HAP-1 (cell line): ENCODE measurements around the gene ASTN2.
A peak's percentile ranks its signal among the peaks of the same experiment; 100 is the strongest.

Experiments
- DNase-seq, 2 experiments: peaks; one replicate each; pipeline ENCODE4 v3.0.0-alpha.2; 2016 to 2020; ENCODE audit warnings: low spot score in 2 of 2
- H3K27me3 ChIP-seq: fragments of 250-450 bp; sonication (Bioruptor Pico); 2 replicates; pipeline ENCODE4 v1.5.1; 2020; ENCODE audit warnings: low read depth, mild to moderate bottlenecking, moderate library complexity
- H3K36me3 ChIP-seq: fragments of 250-450 bp; sonication (Bioruptor Pico); replicated peaks from 2 replicates; pipeline ENCODE4 v1.5.1; 2020; ENCODE audit warnings: mild to moderate bottlenecking
- H3K4me1 ChIP-seq: fragments of 250-450 bp; sonication (Bioruptor Pico); 2 replicates; pipeline ENCODE4 v1.5.1; 2020; ENCODE audit warnings: mild to moderate bottlenecking
- H3K4me3 ChIP-seq: fragments of 250-450 bp; sonication (Bioruptor Pico); 2 replicates; pipeline ENCODE4 v1.5.1; 2020; ENCODE audit warnings: mild to moderate bottlenecking, moderate library complexity
- H3K9me3 ChIP-seq: fragments of 250-450 bp; sonication (Bioruptor Pico); 2 replicates; pipeline ENCODE4 v1.5.1; 2020; ENCODE audit warnings: mild to moderate bottlenecking, moderate library complexity
- in situ Hi-C: fragments of 300-500 bp; cut with MboI; formaldehyde crosslinking; loops from 3 replicates; pipeline ENCODE4 v1.14.3; 2020; ENCODE audit warnings: low sequenced_read_pairs, inconsistent platforms, mixed read lengths

Gene ASTN2

DNA sequence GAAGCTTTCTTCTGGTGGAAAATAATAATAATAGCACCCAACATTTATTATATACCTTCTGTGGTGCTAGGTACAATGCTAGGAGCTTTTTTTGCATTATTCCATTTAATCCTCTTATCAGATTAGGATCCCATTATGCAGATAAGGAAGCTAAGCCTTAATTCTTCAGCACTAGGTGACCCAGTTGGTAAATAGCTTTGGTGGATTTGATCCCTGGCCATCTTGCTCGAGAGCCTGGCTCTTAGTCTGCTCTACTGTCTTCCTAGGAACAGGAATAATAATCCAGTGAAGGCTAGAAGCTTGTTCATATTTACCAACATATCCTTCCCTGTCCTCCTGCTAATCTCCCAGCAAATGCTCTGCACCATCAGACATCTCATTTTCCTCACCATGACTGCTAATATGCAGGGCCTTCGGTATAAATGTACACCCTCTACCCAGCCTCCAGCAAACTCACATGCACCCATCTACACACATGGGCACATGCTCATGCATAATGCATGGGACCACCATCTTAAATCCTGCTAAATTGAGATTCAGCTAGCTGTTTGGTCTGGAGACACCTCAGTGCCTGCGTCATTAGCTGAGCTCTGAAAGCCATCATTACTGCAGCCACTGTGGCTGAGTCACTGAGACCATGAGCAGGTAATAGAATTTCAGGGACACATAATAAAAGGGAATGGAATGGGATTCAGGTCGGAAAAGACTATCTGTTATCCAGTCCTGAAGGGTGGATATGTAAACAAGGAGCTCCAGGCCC lies 640.3 kb downstream of the ASTN2 start:
- Histone ChIP-seq H3K36me3 (no peaks in the 10 kb centered on the region), H3K4me1 (no peaks in the 10 kb centered on the region), H3K4me3 (no peak overlapping the region), H3K9me3 (no peaks in the 10 kb centered on the region), H3K27me3 (peaks cover 2% of the 10 kb centered on the region; the same call in 1 of the 2 replicates)
- in situ Hi-C loops, result no loop called here
- DNase-seq, result no peak

DNA sequence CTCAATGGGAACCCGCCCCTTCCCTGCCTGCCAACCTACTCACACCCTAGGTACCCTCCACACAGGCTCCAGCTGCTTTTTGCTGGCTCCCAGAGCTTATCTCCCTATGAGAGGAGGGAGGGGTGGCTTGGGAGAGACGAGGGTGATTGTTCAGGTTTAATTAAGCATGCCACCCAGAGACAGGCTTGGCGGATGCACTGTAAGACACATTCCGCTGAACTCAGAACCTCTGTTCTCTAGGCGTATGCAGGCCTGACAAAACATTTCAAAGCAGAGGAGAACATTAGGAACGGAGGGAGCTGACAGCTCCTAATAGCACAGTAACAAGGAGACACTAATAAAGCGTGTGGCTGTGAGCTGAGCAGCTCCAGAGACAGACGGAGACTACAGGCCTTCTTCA lies 647.6 kb downstream of the ASTN2 start:
- H3K36me3 ChIP-seq, result no peaks in the 10 kb centered on the region
- H3K9me3 ChIP-seq, result no peaks in the 10 kb centered on the region
- no peak for DNase-seq
- in situ Hi-C loops, result no loop called here
- H3K4me3 ChIP-seq, result no peak overlapping the region
- no peaks in the 10 kb centered on the region for H3K4me1 ChIP-seq
- H3K27me3 ChIP-seq, result no peaks in the 10 kb centered on the region; the same call in 1 of the 2 replicates

DNA sequence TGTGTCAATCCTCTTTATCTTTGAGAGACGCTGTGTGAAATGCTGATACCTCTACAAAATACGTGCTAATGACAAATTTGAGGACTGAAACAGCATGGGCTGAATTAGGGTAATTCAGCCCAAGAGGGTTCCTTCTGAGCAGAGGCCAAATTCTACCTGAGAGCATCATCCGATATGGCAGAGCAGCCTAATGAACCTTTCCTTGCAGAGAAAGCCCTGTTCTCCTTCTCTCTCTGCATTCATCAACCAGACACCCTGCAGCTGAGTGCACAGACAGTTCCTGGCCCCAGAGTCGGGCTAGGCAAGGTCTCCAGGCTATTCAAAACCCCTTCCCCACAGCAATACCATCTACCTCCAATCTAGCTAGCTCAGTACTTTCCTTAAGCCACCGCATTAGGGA lies 649.8 kb downstream of the ASTN2 start:
- H3K36me3 ChIP-seq, result no peaks in the 10 kb centered on the region
- no peaks in the 10 kb centered on the region for H3K4me1 ChIP-seq
- in situ Hi-C loops, result no loop called here
- no peak overlapping the region for H3K4me3 ChIP-seq
- no peak for DNase-seq
- no peaks in the 10 kb centered on the region for H3K9me3 ChIP-seq
- H3K27me3 ChIP-seq, result no peaks in the 10 kb centered on the region; the same call in 1 of the 2 replicates

DNA sequence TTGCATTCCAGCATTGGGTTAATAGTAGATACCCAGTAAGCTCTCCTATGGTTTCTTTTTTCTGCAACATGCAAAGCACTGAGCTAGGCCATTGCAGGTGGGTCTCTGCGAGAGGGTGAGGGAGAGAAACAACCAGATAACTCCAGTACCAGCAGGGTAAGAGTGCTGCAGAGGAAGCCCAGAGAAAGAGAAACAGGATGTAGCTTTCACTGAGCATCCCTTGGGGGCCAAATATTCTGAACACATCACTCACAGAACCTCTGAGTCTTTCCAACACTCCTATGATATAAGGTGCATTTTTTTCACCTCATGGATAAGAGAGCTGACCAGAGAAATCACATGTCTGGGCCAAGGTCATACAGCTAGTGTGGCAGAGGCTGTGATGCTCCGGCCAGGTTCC lies 651.1 kb downstream of the ASTN2 start:
- Histone ChIP-seq H3K4me3 (no peak overlapping the region), H3K4me1 (no peaks in the 10 kb centered on the region), H3K36me3 (no peaks in the 10 kb centered on the region), H3K9me3 (no peaks in the 10 kb centered on the region), H3K27me3 (no peaks in the 10 kb centered on the region; the same call in 1 of the 2 replicates)
- no peak for DNase-seq
- in situ Hi-C loops, result no loop called here

DNA sequence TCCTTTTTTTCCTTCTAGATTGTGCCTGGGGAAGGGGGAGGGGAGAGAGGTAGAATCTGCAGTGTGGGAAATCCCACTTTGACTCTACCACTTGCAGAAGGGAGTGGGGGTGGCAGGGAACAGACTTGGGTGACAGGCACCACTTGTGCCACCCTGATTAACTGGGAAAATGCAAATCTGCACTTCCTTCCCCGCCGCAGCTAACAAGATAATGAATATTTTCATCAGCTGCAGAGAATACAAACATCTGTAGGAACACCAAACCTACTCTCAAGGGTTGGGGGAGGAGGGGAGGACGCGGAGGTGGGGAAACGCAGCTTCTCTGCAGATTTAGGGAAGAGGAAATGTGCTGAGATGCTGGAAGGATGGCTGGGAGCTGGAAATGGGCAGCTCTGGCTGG lies 654.2 kb downstream of the ASTN2 start:
- H3K4me1 ChIP-seq, result no peaks in the 10 kb centered on the region
- DNase-seq, result no peak
- no peaks in the 10 kb centered on the region for H3K9me3 ChIP-seq
- H3K36me3 ChIP-seq, result no peaks in the 10 kb centered on the region
- no peak overlapping the region for H3K4me3 ChIP-seq
- in situ Hi-C loops, result no loop called here
- no peaks in the 10 kb centered on the region for H3K27me3 ChIP-seq

DNA sequence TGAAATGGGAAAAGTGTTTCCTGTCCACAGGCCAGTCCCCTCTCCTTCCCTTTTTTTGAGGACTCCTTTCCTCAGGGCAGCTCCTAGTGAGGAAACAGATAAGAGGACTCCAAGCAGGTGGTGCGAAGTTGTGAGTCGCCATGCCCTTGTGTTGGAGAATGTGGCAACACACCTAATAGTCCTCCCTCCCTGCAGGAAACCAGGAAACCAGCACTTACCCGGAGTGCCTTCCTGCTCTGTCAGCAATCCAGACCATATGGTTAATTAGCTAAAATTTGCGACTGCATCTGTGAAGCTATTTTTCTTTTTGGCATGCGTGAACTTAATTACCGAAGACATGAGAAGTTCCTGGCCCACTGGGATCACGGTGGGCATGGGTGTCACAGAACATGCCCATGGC lies 657.8 kb downstream of the ASTN2 start:
- Histone ChIP-seq H3K36me3 (no peaks in the 10 kb centered on the region), H3K9me3 (no peaks in the 10 kb centered on the region), H3K27me3 (no peaks in the 10 kb centered on the region), H3K4me1 (no peaks in the 10 kb centered on the region; the same call in 1 of the 2 replicates), H3K4me3 (no peak overlapping the region)
- in situ Hi-C loops, result no loop called here
- DNase-seq, result no peak

DNA sequence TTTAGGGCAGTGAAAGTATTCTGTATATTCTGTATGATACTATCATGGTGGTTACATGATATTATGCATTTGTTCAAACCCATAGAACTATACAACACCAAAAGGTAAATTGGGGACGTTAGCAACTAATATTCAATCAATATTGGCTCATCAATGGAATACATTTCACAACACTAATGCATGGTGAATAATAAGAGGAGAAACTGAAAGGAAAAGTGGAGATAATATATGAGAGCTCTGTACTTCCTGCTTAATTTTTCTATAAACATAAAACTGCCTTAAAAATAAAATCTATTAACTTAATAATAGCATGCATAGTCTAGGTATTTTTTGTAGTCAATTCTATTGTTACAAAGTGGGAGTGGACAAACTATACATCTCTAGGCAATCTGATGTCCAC lies 661.5 kb downstream of the ASTN2 start:
- H3K36me3 ChIP-seq, result no peaks in the 10 kb centered on the region
- H3K9me3 ChIP-seq, result no peaks in the 10 kb centered on the region
- in situ Hi-C loops, result no loop called here
- DNase-seq, result no peak
- H3K4me1 ChIP-seq, result no peaks in the 10 kb centered on the region; the same call in 1 of the 2 replicates
- no peaks in the 10 kb centered on the region for H3K27me3 ChIP-seq
- H3K4me3 ChIP-seq, result no peak overlapping the region

DNA sequence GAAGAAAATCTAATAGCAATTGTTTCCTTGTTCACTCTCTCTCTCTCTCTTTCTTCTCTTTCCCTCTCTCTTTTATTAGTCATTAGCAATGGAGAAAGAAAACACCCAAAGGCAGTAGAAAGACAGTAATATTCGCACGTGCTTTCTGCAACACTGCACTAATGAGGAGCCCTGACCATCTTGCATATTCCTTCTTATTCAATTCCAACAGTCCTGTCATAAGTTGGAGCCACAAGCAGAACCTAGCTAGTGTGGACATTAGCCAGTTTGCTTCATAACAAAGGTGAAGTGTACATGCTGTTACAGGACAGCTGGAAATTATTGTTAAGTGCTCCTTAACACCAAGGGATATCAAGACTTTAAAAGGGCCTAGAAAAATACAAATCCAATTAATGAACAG lies 664.3 kb downstream of the ASTN2 start:
- no peaks in the 10 kb centered on the region; the same call in 1 of the 2 replicates for H3K4me1 ChIP-seq
- no peaks in the 10 kb centered on the region for H3K9me3 ChIP-seq
- no peak for DNase-seq
- H3K4me3 ChIP-seq, result no peak overlapping the region
- no peaks in the 10 kb centered on the region for H3K27me3 ChIP-seq
- H3K36me3 ChIP-seq, result no peaks in the 10 kb centered on the region
- in situ Hi-C loops, result no loop called here

DNA sequence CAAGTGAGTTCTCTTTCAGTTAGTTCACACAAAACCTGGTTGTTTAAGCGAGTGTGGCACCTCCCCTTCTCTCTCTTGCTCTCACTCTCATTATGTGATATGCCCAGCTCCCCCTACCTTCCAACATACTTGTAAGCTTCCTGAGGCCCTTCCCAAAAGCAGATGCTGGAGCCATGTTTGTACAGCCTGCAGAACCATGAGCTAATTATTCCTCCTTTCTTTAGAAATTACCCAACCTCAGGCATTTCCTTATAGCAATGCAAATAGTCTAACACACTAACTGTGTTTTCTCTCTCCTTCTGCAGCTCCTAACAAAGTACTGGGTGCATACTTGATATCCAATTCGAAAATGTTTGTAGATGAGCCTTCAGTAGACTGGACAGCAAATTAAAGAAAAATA lies 665.1 kb downstream of the ASTN2 start:
- no peaks in the 10 kb centered on the region for H3K36me3 ChIP-seq
- DNase-seq, result no peak
- no peaks in the 10 kb centered on the region for H3K9me3 ChIP-seq
- in situ Hi-C loops, result no loop called here
- H3K4me3 ChIP-seq, result no peak overlapping the region
- H3K4me1 ChIP-seq, result no peaks in the 10 kb centered on the region; the same call in 1 of the 2 replicates
- H3K27me3 ChIP-seq, result no peaks in the 10 kb centered on the region

DNA sequence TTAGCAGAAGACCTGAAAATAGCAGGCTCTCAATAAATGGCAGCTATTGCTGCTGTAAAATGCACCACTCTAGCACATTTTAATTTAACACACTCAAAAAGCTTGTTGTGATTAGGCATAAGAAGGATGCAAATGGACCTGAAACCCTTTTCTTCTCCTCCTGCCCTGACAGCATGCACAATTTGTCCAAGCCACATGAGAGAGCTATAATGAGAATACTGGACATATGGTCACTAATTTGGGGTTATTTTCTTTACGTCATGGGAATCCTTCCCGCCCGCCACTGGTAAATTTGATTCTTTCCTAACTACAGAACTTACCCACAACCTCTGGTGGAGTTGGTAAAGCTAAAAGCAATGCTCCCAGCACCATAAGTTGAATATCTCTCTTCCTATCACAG lies 665.7 kb downstream of the ASTN2 start:
- no peak overlapping the region for H3K4me3 ChIP-seq
- no peaks in the 10 kb centered on the region for H3K36me3 ChIP-seq
- no peak for DNase-seq
- H3K9me3 ChIP-seq, result no peaks in the 10 kb centered on the region
- no peaks in the 10 kb centered on the region for H3K27me3 ChIP-seq
- H3K4me1 ChIP-seq, result no peaks in the 10 kb centered on the region; the same call in 1 of the 2 replicates
- in situ Hi-C loops, result no loop called here

DNA sequence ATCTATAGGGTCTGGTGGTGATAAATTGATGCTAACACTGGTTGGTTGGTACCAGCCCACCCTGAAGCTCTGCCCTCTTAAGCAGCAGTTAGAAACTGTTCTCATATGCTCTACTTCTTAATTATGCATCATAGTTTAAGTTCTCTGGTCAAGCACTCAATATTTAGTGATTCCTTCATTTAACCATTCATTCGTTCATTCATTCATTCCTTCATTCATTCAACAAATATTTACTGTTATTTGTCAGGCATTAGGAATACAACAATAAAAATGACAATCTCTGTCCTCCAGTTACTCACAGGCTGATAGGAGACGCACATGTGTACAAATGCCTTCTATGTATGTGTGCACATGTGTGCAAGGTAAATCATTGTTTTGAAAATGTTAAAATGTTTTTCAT lies 673.1 kb downstream of the ASTN2 start:
- no peaks in the 10 kb centered on the region; the same call in 1 of the 2 replicates for H3K4me1 ChIP-seq
- H3K4me3 ChIP-seq, result no peak overlapping the region
- no peaks in the 10 kb centered on the region for H3K27me3 ChIP-seq
- no peaks in the 10 kb centered on the region for H3K36me3 ChIP-seq
- in situ Hi-C loops, result no loop called here
- H3K9me3 ChIP-seq, result no peaks in the 10 kb centered on the region
- DNase-seq, result no peak

DNA sequence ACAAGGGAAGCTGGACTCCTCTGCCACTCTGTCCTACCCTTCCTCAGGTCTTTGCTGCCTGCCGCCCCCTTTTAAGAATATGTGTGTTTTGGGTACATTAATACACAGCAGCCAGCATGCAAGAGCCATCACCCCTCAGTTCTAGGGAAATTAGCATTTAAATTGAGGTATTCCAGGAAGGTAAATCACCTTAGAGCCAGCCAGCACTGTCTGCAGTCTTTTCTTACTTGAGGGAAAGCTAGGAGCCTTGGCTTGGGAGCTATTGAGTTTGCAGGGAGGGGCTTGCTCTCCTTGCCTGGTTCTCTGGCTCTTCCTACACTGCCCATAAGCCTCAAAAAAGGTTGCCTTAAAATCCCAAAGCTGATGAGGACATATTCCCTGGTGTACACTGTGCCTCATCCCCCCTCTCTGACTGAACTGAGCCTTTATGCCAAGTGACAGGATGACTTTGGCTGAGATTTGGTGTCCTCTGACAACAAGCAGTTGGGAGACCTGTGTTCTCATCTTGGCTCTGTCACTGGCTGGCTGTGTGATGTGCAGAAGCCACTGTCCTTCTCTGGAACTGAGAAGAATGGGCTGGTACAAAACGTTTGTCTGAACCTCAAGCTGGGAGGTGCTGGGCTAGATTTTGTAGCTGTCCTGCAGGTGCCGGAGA lies 673.6 kb downstream of the ASTN2 start:
- DNase-seq, result no peak
- in situ Hi-C loops, result no loop called here

DNA sequence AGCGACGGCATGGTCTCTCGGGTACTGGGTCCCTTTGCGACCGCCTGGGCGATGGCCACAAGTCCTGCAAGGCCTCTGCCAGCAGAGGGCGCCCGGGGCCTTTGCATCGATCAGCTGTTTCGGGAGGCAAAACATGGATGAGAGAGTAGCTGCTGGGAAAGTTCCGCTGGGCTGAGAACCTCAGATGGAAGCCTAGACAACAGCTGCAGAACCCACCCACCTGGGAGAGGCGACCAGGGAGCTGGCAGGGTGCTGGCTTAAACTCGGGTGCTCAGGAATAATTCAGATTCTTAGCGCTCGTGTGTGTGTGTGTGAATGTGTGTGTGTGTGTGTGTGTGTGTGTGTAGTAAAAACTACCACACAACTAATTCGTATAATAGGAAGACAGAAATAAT lies 677.7 kb downstream of the ASTN2 start:
- no peaks in the 10 kb centered on the region for H3K27me3 ChIP-seq
- in situ Hi-C loops, result loop anchor here (5.0 kb wide), 1 partner anchor 120 kb away; no protein-coding TSS in a partner anchor
- no peaks in the 10 kb centered on the region; the same call in 1 of the 2 replicates for H3K4me1 ChIP-seq
- peak; percentile 71 to 94 for DNase-seq
- no peaks in the 10 kb centered on the region for H3K9me3 ChIP-seq
- H3K4me3 ChIP-seq, result no peak overlapping the region
- H3K36me3 ChIP-seq, result no peaks in the 10 kb centered on the region

More for the DNA sequence above, 673.6 kb downstream of the ASTN2 start:
- Histone ChIP-seq H3K27me3 (no peaks in the 10 kb centered on the region), H3K4me1 (no peaks in the 10 kb centered on the region; the same call in 1 of the 2 replicates), H3K4me3 (no peak overlapping the region), H3K9me3 (no peaks in the 10 kb centered on the region), H3K36me3 (no peaks in the 10 kb centered on the region)

DNA sequence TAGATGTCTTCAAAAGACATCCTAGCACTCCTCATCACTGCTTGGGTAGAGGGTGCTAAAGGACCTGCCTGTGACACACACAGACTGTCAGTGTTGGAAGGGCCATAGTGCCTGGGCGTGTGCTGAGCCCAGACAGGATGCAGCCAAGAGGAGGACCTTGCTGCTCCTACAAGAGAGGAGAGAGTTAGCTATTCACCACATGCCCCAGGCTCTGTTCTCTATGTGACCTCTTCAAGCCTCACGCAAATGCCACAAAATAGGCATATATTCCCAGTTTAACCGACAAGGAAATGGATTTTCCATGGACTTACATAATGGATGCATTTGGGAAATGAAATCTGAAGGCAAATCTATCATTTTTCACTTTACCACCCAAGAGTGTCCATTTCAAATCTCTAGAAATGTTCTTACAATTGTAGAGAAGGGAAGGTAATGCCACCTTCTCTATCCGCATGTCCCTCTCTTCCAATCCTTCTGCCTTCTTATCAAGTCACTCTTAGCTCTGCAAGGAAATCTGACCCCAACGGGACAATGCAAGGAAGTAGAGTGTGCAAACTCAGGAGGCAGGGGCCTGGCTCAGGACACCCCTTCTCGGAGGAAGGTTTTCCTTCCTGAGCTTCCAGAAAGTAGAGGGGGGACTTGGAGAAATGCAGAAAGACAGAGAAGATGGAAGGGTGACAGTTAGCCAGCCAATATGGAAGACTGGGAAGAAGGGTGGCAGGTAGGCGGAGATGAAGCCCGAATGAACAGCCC lies 678.3 kb downstream of the ASTN2 start:
- Histone ChIP-seq H3K4me3 (no peak overlapping the region), H3K9me3 (no peaks in the 10 kb centered on the region), H3K36me3 (no peaks in the 10 kb centered on the region), H3K27me3 (no peaks in the 10 kb centered on the region), H3K4me1 (no peaks in the 10 kb centered on the region; the same call in 1 of the 2 replicates)
- in situ Hi-C loops, result loop anchor here (5.0 kb wide), 1 partner anchor 121 kb away; no protein-coding TSS in a partner anchor
- DNase-seq, result no peak
